ENCODE results near the gene TANGO6. TPM values are rescaled to one million over a fixed set of nuclear protein-coding genes. Genes with fewer than 3 reads are reported as not detected.

Gene TANGO6
- total RNA-seq, 5 donors from 2014 or later (not counting 1 experiment from before 2014, with no cell fraction given), result 25.2 to 35.2 (median 29.0) TPM

GRCh38 chr16:69036399-69037091, 193.2 kb downstream of the TANGO6 start:
- Mint-ChIP-seq H3K27me3 (no peaks in the 10 kb centered on the region), H3K27ac (no peak overlapping the region), H3K9me3 (peaks cover 0 to under 1% (median under 1%) of the 10 kb centered on the region in 3 donors), H3K4me3 (no peak overlapping the region), H3K4me1 (no peaks in the 10 kb centered on the region), H3K36me3 (peaks cover 48% of the 10 kb centered on the region)
- ChIA-PET POLR2A (no interaction called here), CTCF (no interaction called here)
- Histone ChIP-seq H3K27me3 (replicated peaks in 1 of 2; ENCODE audit: control insufficient read depth in 2 of 2, extremely low read depth in 1 of 2, insufficient read depth in 2 of 2, low read length in 1 of 2) (no peaks in the 10 kb centered on the region), H3K4me3 (ENCODE audit: control insufficient read depth in 1 of 2, extremely low read depth in 1 of 2, low read length in 1 of 2) (no peak overlapping the region), H3K27ac (ENCODE audit: low read length) (no peak overlapping the region), H3K9me3 (peaks cover 2% of the 10 kb centered on the region), H3K36me3 (ENCODE audit: control insufficient read depth in 2 of 2, extremely low read depth in 1 of 2, insufficient read depth in 1 of 2, low read length in 1 of 2) (peaks cover 7 to 32% of the 10 kb centered on the region in 2 donors), H3K4me1 (ENCODE audit: control insufficient read depth in 1 of 2, extremely low read depth in 1 of 2, insufficient read depth in 2 of 2, low read length in 2 of 2) (no peaks in the 10 kb centered on the region)
- DNase-seq, result no peak
- no peak for ATAC-seq (replicated peaks in 1 of 4)
- WGBS (ENCODE audit: insufficient coverage), result 96% methylated on average over 5 of the region's 12 CpGs

GRCh38 chr16:69037373-69038160, 194.2 kb downstream of the TANGO6 start:
- POLR2A ChIA-PET, result no interaction called here

DNA sequence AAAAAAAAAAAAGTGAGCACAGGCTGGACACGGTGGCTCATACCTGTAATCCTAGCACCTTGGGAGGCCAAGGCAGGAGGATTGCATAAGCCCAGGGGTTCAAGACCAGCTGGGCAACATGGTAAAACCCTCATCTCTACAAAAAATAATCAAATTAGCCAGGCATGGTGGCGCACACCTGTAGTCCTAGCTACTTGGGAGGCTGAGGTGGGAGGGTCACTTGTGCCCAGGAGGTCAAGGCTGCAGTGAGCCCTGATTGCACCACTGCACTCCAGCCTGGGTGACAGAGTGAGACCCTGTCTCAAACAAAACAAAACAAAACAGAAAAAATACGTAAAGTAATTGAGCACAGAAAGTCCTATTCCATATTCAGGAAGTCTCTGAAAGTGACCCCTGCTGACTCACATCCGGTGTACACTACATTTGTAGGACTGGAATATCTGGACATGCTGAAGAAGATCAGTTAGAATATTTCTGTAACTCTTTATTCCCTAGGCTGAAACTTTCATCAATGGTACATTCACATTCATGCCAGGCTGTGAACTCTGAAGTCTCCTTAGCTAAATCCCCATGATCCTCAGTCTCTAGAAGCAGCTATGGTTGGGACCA, 196.1 kb downstream of the TANGO6 start:
- Histone ChIP-seq H3K27ac (ENCODE audit: low read length) (no peak overlapping the region), H3K4me3 (ENCODE audit: control insufficient read depth in 1 of 2, extremely low read depth in 1 of 2, low read length in 1 of 2) (no peak overlapping the region), H3K4me1 (ENCODE audit: control insufficient read depth in 1 of 2, extremely low read depth in 1 of 2, insufficient read depth in 2 of 2, low read length in 2 of 2) (no peaks in the 10 kb centered on the region), H3K9me3 (peaks cover 2% of the 10 kb centered on the region), H3K27me3 (replicated peaks in 1 of 2; ENCODE audit: control insufficient read depth in 2 of 2, extremely low read depth in 1 of 2, insufficient read depth in 2 of 2, low read length in 1 of 2) (no peaks in the 10 kb centered on the region), H3K36me3 (ENCODE audit: control insufficient read depth in 2 of 2, extremely low read depth in 1 of 2, insufficient read depth in 1 of 2, low read length in 1 of 2) (peaks cover 3 to 24% of the 10 kb centered on the region in 2 donors)
- peaks cover 51% of the 10 kb centered on the region for H3K36me3 Mint-ChIP-seq
- no peak for ATAC-seq (replicated peaks in 1 of 4)
- CTCF ChIA-PET, result interaction anchor here in 1 of 2 donors (0.8 kb wide), 1 partner anchor 81 kb away, joined by 5 read pairs; no protein-coding TSS in a partner anchor
- POLR2A ChIA-PET, result no interaction called here
- no peaks in the 10 kb centered on the region for H3K4me1 Mint-ChIP-seq
- no CpG with 5 or more reads among the region's 4 CpGs for WGBS (ENCODE audit: insufficient coverage)
- no peak for DNase-seq
- no peak overlapping the region for H3K4me3 Mint-ChIP-seq
- H3K9me3 Mint-ChIP-seq, result peaks cover 0 to 3% (median 2%) of the 10 kb centered on the region in 3 donors
- no peaks in the 10 kb centered on the region for H3K27me3 Mint-ChIP-seq
- no peak overlapping the region for H3K27ac Mint-ChIP-seq

More at GRCh38 chr16:69037373-69038160, 194.2 kb downstream of the TANGO6 start:
- no peaks in the 10 kb centered on the region for H3K4me1 ChIP-seq (ENCODE audit: control insufficient read depth in 1 of 2, extremely low read depth in 1 of 2, insufficient read depth in 2 of 2, low read length in 2 of 2)
- DNase-seq (no peak), ATAC-seq (replicated peaks in 1 of 4) (no peak)
- H3K27ac ChIP-seq (ENCODE audit: low read length), result no peak overlapping the region
- H3K9me3 ChIP-seq, result peaks cover 2% of the 10 kb centered on the region
- Mint-ChIP-seq H3K36me3 (peaks cover 55% of the 10 kb centered on the region), H3K9me3 (peaks cover 0 to 3% (median 2%) of the 10 kb centered on the region in 3 donors), H3K4me3 (no peak overlapping the region), H3K27ac (no peak overlapping the region), H3K4me1 (no peaks in the 10 kb centered on the region), H3K27me3 (no peaks in the 10 kb centered on the region)
- no peak overlapping the region for H3K4me3 ChIP-seq (ENCODE audit: control insufficient read depth in 1 of 2, extremely low read depth in 1 of 2, low read length in 1 of 2)
- no peaks in the 10 kb centered on the region for H3K27me3 ChIP-seq (replicated peaks in 1 of 2; ENCODE audit: control insufficient read depth in 2 of 2, extremely low read depth in 1 of 2, insufficient read depth in 2 of 2, low read length in 1 of 2)
- H3K36me3 ChIP-seq (ENCODE audit: control insufficient read depth in 2 of 2, extremely low read depth in 1 of 2, insufficient read depth in 1 of 2, low read length in 1 of 2), result peaks cover 7 to 34% of the 10 kb centered on the region in 2 donors
- 89% methylated on average over 3 of the region's 6 CpGs for WGBS (ENCODE audit: insufficient coverage)
- CTCF ChIA-PET, result no interaction called here

- Mint-ChIP-seq H3K36me3 (peaks cover 45% of the 10 kb centered on the region), H3K4me1 (no peaks in the 10 kb centered on the region), H3K27me3 (no peaks in the 10 kb centered on the region), H3K4me3 (no peak overlapping the region), H3K27ac (no peak overlapping the region), H3K9me3 (peaks cover 0 to 3% (median 2%) of the 10 kb centered on the region in 3 donors)
- Histone ChIP-seq H3K4me3 (ENCODE audit: control insufficient read depth in 1 of 2, extremely low read depth in 1 of 2, low read length in 1 of 2) (no peak overlapping the region), H3K9me3 (peaks cover 2% of the 10 kb centered on the region), H3K27me3 (replicated peaks in 1 of 2; ENCODE audit: control insufficient read depth in 2 of 2, extremely low read depth in 1 of 2, insufficient read depth in 2 of 2, low read length in 1 of 2) (no peaks in the 10 kb centered on the region), H3K4me1 (ENCODE audit: control insufficient read depth in 1 of 2, extremely low read depth in 1 of 2, insufficient read depth in 2 of 2, low read length in 2 of 2) (no peaks in the 10 kb centered on the region), H3K27ac (ENCODE audit: low read length) (no peak overlapping the region), H3K36me3 (ENCODE audit: control insufficient read depth in 2 of 2, extremely low read depth in 1 of 2, insufficient read depth in 1 of 2, low read length in 1 of 2) (peaks cover 3 to 25% of the 10 kb centered on the region in 2 donors)
- no peak for DNase-seq
- WGBS (ENCODE audit: insufficient coverage), result 92% methylated on average over 6 of the region's 6 CpGs
- ChIA-PET POLR2A (no interaction called here), CTCF (no interaction called here)
- no peak for ATAC-seq (replicated peaks in 1 of 4)
Observed at GRCh38 chr16:69040144-69040909, 197.0 kb downstream of the TANGO6 start.

GRCh38 chr16:69048328-69049120, 205.2 kb downstream of the TANGO6 start:
- Histone ChIP-seq H3K36me3 (ENCODE audit: control insufficient read depth in 2 of 2, extremely low read depth in 1 of 2, insufficient read depth in 1 of 2, low read length in 1 of 2) (peaks cover 0 to 4% of the 10 kb centered on the region in 2 donors), H3K27ac (ENCODE audit: low read length) (no peak overlapping the region), H3K4me1 (ENCODE audit: control insufficient read depth in 1 of 2, extremely low read depth in 1 of 2, insufficient read depth in 2 of 2, low read length in 2 of 2) (no peaks in the 10 kb centered on the region), H3K27me3 (replicated peaks in 1 of 2; ENCODE audit: control insufficient read depth in 2 of 2, extremely low read depth in 1 of 2, insufficient read depth in 2 of 2, low read length in 1 of 2) (no peaks in the 10 kb centered on the region), H3K4me3 (ENCODE audit: control insufficient read depth in 1 of 2, extremely low read depth in 1 of 2, low read length in 1 of 2) (no peak overlapping the region), H3K9me3 (no peaks in the 10 kb centered on the region)
- WGBS (ENCODE audit: insufficient coverage), result no CpG with 5 or more reads among the region's 4 CpGs
- Mint-ChIP-seq H3K27ac (no peak overlapping the region), H3K9me3 (no peaks in the 10 kb centered on the region), H3K4me1 (no peaks in the 10 kb centered on the region), H3K36me3 (peaks cover 16% of the 10 kb centered on the region), H3K27me3 (no peaks in the 10 kb centered on the region), H3K4me3 (no peak overlapping the region)
- DNase-seq (no peak), ATAC-seq (replicated peaks in 1 of 4) (no peak)
- ChIA-PET CTCF (no interaction called here), POLR2A (no interaction called here)
